NCI-H1105 (cell line): ENCODE measurements around the gene ZNF77.
"Not testable (repeated sequence)": the region's sequence is repeated elsewhere in the genome, so short reads cannot be mapped to it uniquely, and the experiment has no call there.

Source experiments
- DNase-seq: peaks from one replicate; lab custom pipeline; 2025; lab: John Stamatoyannopoulos, UW

The ZNF77 gene

GRCh38 chr19:2970201-2970835, 25.5 kb upstream of the ZNF77 start:
- no peak for DNase-seq

DNA sequence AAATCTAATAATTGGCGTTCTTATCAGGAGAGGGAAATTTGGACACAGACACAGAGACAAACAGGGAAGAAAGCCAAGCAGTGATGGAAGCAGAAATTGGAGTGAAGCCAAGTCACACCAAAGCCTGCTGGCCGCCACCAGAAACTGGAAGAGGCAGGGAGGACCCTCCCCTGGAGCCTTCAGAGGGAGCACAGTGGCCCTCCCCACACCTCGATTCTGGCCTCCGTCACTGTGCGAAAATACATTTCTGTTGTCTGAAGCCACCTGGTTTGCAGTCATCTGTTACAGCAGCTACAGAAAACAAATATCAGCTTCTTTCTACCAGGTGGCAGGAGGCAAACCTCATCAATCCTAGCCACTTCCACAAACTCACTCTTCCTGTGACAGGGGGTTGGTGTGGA, 24.3 kb upstream of the ZNF77 start:
- peak; percentile 87 for DNase-seq

GRCh38 chr19:2967972-2968371, 23.2 kb upstream of the ZNF77 start:
- DNase-seq, result no peak

GRCh38 chr19:2964874-2965273, 20.1 kb upstream of the ZNF77 start:
- no peak for DNase-seq

GRCh38 chr19:2963631-2964030, 18.9 kb upstream of the ZNF77 start:
- DNase-seq, result not testable (repeated sequence)

DNA sequence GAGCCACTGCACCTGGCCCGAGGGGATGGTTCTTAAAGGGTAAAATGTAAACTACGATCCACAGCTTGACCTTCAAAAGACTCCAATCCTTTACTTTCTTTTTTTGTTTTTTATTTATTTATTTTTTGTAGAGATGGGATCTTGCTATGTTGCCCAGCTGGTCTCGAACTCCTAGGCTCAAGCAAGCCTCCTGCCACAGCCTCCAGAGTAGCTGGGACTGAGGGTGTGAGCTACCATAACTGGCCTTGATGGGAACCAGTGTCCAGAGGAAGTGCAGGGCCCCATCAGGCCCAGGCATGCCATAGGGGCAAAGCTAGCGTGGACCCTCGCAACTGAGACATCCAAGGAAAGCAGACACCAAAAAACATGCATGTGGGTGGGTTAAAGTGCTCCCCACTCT, 18.4 kb upstream of the ZNF77 start:
- no peak for DNase-seq

- peak; percentile 66 for DNase-seq
Observed at GRCh38 chr19:2962018-2962670, 17.4 kb upstream of the ZNF77 start.

GRCh38 chr19:2960120-2960519, 15.3 kb upstream of the ZNF77 start:
- no peak for DNase-seq

DNA sequence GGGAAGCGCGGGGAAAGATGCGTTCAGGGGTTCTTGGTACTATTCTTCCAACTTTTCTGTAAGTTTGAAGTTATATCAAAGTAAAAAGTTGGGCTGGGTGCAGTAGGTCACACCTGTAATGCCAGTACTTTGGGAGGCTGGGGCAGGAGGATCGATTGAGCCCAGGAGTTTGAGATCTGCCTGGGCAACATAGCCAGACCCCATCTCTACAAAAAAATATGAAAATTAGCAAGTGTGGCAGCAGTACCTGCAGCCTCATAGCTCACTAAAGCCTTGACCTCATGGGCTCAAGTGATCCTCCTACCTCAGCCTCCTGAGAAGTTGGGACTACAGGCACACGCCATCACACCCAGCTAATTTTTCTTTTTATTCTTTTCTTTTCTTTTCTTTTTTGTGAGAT, 12.4 kb upstream of the ZNF77 start:
- DNase-seq, result no peak

DNA sequence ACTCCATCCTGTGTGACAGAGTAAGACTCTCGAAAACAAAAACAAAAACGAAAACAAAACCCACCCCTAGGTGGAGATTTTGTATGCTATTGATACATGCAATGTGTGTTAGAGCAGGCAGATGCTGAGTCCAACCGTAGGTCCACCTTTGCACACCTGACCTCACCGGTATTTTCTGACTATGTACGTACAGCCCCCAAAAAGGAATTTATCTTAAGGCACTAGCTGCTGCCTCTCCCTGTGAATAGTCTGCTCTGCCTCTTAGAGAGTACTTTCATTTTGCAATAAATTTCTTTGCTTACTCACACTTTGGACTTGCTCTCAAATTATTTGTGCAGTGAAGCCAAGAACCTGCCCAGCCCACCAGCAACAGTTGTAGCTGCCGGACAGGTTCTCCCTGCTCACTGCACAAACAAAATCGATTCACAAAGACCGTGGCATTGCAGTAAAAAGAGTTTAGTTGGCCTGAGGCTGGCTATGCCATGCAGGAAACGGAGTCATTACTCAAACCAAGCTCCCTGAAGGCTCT, 8.2 kb upstream of the ZNF77 start:
- DNase-seq, result no peak

- DNase-seq, result peak; percentile 99
Observed at GRCh38 chr19:2950286-2951124, 5.7 kb upstream of the ZNF77 start.

GRCh38 chr19:2949939-2950285, 5.1 kb upstream of the ZNF77 start:
- no peak for DNase-seq

DNA sequence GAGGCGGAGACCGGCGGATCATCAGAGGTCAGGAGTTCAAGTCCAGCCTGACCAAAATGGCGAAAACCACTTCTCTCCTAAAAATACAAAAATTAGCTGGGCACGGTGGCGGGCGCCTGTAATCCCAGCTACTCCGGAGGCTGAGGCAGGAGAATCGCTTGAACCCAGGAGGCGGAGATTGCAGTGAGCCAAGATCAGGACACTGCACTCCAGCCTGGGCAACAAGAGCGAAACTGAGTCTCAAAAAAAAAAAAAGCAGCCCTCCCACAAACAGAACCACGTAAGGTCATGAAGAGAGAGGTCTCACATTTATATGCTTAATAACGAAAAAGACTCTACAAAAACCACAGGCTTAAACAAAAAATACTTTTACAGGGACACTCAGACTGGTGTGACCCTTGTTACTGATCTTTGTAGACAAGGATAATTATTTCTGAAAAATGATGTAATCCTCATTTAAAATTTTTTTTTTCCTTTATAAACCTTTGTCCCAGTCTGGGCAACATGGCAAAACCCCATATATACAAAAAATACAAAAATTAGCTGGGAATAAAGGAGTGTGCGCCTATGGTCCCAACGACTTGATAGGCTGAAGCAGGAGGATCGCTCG, 909 bp upstream of the ZNF77 start:
- no peak for DNase-seq

DNA sequence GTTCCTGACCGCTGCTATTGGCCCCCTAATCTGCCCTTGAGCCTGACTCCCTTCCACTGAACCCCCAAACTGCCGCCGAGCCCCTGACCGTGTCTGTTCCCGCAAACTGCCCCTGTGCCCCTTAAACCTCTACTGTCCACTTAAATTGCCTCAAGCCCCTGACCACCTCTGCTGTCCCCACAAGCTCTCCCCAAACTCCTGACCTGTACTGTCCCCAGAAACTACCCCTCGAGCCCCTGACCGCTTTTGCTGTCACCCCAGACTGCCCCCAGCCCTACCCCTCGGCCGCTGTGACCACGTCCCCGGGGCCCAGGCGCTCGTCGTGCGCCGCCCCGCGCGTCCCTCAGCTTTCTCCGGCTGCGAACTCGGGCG, 382 bp downstream of the ZNF77 start:
- no peak for DNase-seq

DNA sequence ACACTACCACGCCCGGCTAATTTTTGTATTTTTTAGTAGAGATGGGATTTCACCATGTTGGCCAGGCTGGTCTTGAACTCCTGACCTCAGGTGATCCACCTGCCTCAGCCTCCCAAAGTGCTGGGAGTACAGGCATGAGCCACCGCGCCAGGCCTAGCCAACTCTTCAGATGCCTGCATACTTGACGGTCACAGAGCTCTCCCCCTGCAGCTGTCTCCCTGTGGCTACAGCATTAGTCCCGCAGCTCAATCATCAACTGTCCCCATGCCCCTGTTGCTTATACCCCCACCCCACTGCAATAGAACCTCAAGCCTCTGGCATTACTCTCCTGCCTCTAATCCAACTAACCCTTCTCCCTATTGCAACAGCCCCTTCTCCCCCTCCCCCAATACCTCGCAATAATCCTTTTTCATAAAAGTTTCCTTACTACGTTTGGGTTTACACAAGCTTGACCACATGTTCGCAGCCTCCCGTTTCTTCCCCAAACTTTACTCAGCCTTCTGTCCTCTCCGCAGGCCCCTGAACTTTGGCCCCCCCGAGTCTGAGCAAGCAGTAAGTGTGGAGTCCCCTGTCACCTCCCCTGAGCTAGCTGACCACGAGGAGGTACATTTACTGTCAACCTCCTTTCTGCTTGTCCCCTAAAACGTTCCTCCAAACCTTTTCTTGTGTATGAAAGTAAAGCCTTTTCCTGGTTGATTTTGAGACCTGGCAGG, 1.7 kb downstream of the ZNF77 start:
- no peak for DNase-seq

DNA sequence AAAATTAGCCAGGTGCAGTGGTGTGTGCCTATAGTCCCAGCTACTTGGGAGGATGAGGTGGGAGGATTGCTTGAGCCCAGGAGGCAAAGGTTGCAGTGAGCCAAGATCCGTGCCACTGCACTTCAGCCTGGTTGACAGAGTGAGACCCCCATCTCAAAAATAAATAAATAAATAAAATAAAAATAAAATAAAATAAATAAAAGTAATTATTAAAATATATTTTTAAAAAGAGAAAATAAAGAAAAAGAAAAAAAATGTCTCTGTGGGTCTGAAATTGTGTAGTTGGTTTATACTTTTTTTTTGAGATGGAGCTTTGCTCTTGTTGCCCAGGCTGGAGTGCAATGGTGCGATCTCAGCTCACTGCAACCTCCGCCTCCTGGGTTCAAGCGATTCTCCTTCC, 8.9 kb downstream of the ZNF77 start:
- not testable (repeated sequence) for DNase-seq

- DNase-seq, result no peak
Observed at GRCh38 chr19:2933490-2933910, 11.3 kb downstream of the ZNF77 start.

- no peak for DNase-seq
Observed at GRCh38 chr19:2927032-2927430, 17.7 kb downstream of the ZNF77 start.

DNA sequence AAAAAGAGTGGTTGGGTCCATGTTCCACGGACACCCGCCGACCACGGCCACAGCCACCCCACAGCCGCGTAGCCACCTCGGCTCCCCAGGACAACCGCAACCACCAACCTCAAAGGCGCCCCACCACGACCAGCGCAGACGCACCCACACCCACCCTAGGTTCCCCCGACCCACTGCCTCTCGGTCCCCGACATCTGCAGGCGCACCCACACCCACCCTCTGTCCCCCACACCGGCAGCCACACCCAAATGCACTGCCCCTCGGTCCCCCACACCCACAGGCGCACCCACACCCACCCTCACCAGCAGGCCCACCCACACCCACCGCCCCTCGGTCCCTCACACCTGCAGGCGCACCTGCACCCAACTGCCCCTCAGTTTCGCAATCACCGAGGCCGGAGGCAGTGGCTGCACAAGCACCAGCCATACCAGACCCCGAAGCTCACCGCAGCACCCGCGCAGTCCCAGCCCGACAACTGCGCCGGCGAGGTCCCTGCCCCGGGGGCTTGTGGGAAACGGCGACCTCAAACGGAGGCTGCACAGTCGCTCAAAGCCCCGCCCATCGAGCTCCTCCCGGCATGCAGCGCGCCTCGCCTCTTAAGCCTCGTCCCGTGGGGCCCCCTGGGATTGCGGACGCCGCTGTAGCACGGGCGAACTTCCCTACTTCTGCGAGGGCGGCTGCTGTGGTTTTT, 18.3 kb downstream of the ZNF77 start:
- DNase-seq, result no peak

DNA sequence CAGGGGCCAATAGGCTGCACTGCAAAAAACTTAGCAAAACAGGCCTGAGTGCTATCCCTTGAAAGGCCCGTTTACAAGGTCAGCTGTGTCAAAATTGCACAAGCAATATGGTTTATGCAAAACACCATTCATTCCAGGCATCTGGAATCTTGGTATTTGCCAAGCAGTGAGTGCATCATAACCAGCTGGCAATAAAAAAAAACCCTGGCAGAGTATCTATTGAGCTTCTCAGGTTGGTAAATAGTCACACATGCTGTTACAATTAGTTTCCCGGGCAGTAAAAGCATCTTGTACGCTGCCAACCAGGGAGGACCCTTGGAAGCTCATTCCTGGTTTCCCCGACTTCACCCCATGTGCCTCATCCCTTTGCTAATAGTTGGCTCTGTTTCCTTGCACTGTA, 21.3 kb downstream of the ZNF77 start:
- DNase-seq, result no peak

DNA sequence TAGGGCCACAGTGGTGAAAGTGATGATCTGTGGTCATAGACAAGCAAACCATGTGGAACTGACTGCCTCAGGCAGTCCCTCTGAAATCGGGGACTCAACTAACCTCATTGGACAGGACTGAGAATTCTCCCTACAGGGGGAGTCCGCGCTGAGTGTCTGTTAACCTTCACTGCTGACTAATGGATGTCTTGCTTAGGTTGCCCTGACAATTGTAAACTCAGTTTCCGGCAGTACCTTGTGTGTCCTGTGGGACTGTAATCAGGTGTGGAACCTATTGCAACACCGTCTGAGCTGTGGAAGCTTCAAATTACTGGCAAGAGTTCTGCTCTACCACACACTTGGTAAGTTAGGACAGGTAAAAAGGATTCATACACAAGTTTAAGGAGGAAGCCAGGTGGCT, 21.8 kb downstream of the ZNF77 start:
- no peak for DNase-seq
